Measurements from ENCODE around the gene AKAP6. TPM values are rescaled to one million over a fixed set of nuclear protein-coding genes. Genes with fewer than 3 reads are reported as not detected.

The AKAP6 gene
- total and polyA plus RNA-seq, 2 of the 8 experiments (the other 6 are each of a cell fraction or from before 2014, with no cell fraction given): 0.09 to 0.89 TPM

- H2BK120ac ChIP-seq (replicated peaks; ENCODE audit: low read depth, low read length): no peak overlapping the region
- CTCF ChIA-PET (ENCODE audit: partially characterized antibody): no interaction called here
- POLR2A ChIA-PET (ENCODE audit: partially characterized antibody): no interaction called here
- H3K27me3 ChIP-seq (replicated peaks in 1 of 4; ENCODE audit: control insufficient read depth in 3 of 4, extremely low read depth in 1 of 4, insufficient read depth in 3 of 4, low read length in 3 of 4): no peaks in the 10 kb centered on the region
- H3K79me1 ChIP-seq (ENCODE audit: low read depth, low read length): no peaks in the 10 kb centered on the region
- H4K91ac ChIP-seq (replicated peaks; ENCODE audit: insufficient read length, low read length): no peak overlapping the region
- no peak overlapping the region for H2AFZ ChIP-seq (ENCODE audit: low read length)
- no peak overlapping the region for H3K14ac ChIP-seq (ENCODE audit: insufficient read length)
- no peak overlapping the region for H3K9ac ChIP-seq (replicated peaks in 1 of 4; ENCODE audit: extremely low read depth in 1 of 4, low read depth in 3 of 4, low read length in 3 of 4)
- no peak for DNase-seq (ENCODE audit: low read depth in 1 of 2, low spot score in 2 of 2)
- no peaks in the 10 kb centered on the region for H3K9me3 ChIP-seq (ENCODE audit: insufficient read depth in 2 of 2, low read depth in 1 of 2, low read length in 1 of 2)
- H2BK15ac ChIP-seq (ENCODE audit: low read length): no peak overlapping the region
- no peaks in the 10 kb centered on the region for H3K36me3 ChIP-seq (ENCODE audit: control insufficient read depth in 2 of 4, insufficient read depth in 4 of 4, low read length in 3 of 4)
- H3K79me2 ChIP-seq (ENCODE audit: control insufficient read depth in 1 of 2, insufficient read depth in 2 of 2, low read length in 2 of 2): no peaks in the 10 kb centered on the region
- FAIRE-seq: no peak
- H2BK5ac ChIP-seq (ENCODE audit: low read depth, low read length): no peak overlapping the region
- H3K23me2 ChIP-seq (ENCODE audit: low read depth, low read length): no peaks in the 10 kb centered on the region
- no peak overlapping the region for H3K27ac ChIP-seq (ENCODE audit: low read depth, low read length)
- H4K20me1 ChIP-seq (replicated peaks in 1 of 2; ENCODE audit: control insufficient read depth in 1 of 2, insufficient read depth in 2 of 2, low read length in 2 of 2): no peaks in the 10 kb centered on the region
- WGBS, 2 experiments (ENCODE audit: extremely low coverage in 1 of 2, insufficient coverage in 1 of 2, insufficient read length in 1 of 2, insufficient replicate concordance in 2 of 2, low coverage in 1 of 2, low lambda C conversion rate in 2 of 2, missing lambda C conversion rate in 1 of 2): 33% methylated on average over 1 of the region's 1 CpG; no CpG with 5 or more reads in 1 of the 2 experiments
- H3K4me2 ChIP-seq (ENCODE audit: insufficient read depth in 1 of 2, low read depth in 2 of 2, low read length in 2 of 2): no peak overlapping the region
- H2BK20ac ChIP-seq (ENCODE audit: low read length): no peak overlapping the region
- no peak overlapping the region for H3K4me3 ChIP-seq (ENCODE audit: extremely low read depth in 1 of 4, insufficient read depth in 2 of 4, low read depth in 3 of 4, low read length in 4 of 4)
- H3K56ac ChIP-seq (replicated peaks; ENCODE audit: insufficient read length, low read depth, low read length): no peak overlapping the region
- no peak overlapping the region for H3K23ac ChIP-seq (ENCODE audit: insufficient read length)
- no peaks in the 10 kb centered on the region for H3K4me1 ChIP-seq (replicated peaks in 1 of 4; ENCODE audit: control insufficient read depth in 3 of 4, insufficient read depth in 4 of 4, low read length in 3 of 4)
- H2AK5ac ChIP-seq (ENCODE audit: low read depth, low read length): no peak overlapping the region
- H3K18ac ChIP-seq (ENCODE audit: extremely low read depth, low read length): no peak overlapping the region
- H4K8ac ChIP-seq (ENCODE audit: extremely low read depth, insufficient read depth, low read length): no peak overlapping the region
- H2BK12ac ChIP-seq (ENCODE audit: low read depth, low read length): no peak overlapping the region
- no peak overlapping the region for H4K5ac ChIP-seq (ENCODE audit: insufficient read length, low read depth, low read length)
- H3K4ac ChIP-seq (replicated peaks; ENCODE audit: insufficient read length, low read depth, low read length): no peak overlapping the region
- no peak for TF ChIP-seq SRF (IDR thresholded peaks at IDR 0.05; ENCODE audit: low read depth, low read length)
- TF ChIP-seq ASH2L (IDR thresholded peaks at IDR 0.05; ENCODE audit: low read length): no peak
- TF ChIP-seq POU5F1 (IDR thresholded peaks at IDR 0.05; ENCODE audit: low read depth, low read length): no peak
- no peak for TF ChIP-seq HDAC2 (IDR thresholded peaks at IDR 0.05; ENCODE audit: borderline replicate concordance in 1 of 2, low read depth in 2 of 2, low read length in 2 of 2)
- no peak for TF ChIP-seq TCF12 (IDR thresholded peaks at IDR 0.05; ENCODE audit: low read depth, low read length)
- TF ChIP-seq E2F6 (IDR thresholded peaks at IDR 0.05): no peak
- TF ChIP-seq SUZ12 (IDR thresholded peaks at IDR 0.05; ENCODE audit: low read length): no peak
- no peak for TF ChIP-seq CBX8 (IDR thresholded peaks at IDR 0.05; ENCODE audit: borderline replicate concordance, low read depth, low read length)
- no peak for TF ChIP-seq JUND (IDR thresholded peaks at IDR 0.05; ENCODE audit: low read length)
- no peak for TF ChIP-seq SAP30 (IDR thresholded peaks at IDR 0.05; ENCODE audit: insufficient read depth, insufficient replicate concordance, low read length)
- no peak for TF ChIP-seq RFX5 (IDR thresholded peaks at IDR 0.05; ENCODE audit: borderline replicate concordance, low read depth, low read length)
- TF ChIP-seq SIX5 (IDR thresholded peaks at IDR 0.05; ENCODE audit: low read depth, low read length): no peak
- no peak for TF ChIP-seq TBP (IDR thresholded peaks at IDR 0.05; ENCODE audit: low read depth, low read length)
- TF ChIP-seq ZNF274 (IDR thresholded peaks at IDR 0.05; ENCODE audit: borderline replicate concordance, extremely low read depth, low read length): no peak
- no peak for TF ChIP-seq CBX5 (IDR thresholded peaks at IDR 0.05; ENCODE audit: low read depth, low read length)
Observed at GRCh38 chr14:32481707-32482106, 152.6 kb downstream of the AKAP6 start.
